Neural crest cell (in vitro differentiated cells): Measurements from ENCODE around the gene LARGE1. TPM values are rescaled to one million over a fixed set of nuclear protein-coding genes. Genes with fewer than 3 reads are reported as not detected.

ENCODE experiments used
- DNase-seq: peaks from one replicate; pipeline ENCODE4 v3.0.0; 2021; ENCODE audit warnings: low read depth, mixed read lengths, low spot score
- H3K27ac Mint-ChIP-seq: one replicate; pipeline ENCODE4 v1.8.0; 2021; ENCODE audit warnings: mild to moderate bottlenecking, mixed read lengths; ENCODE audit not compliant: unreplicated experiment
- H3K27me3 Mint-ChIP-seq: 2 replicates; pipeline ENCODE4 v1.8.0; 2021; ENCODE audit warnings: low read depth, mild to moderate bottlenecking, mixed read lengths
- H3K36me3 Mint-ChIP-seq: 2 replicates; pipeline ENCODE4 v1.8.0; 2021; ENCODE audit warnings: low read depth, mild to moderate bottlenecking, mixed read lengths
- H3K4me1 Mint-ChIP-seq: 2 replicates; pipeline ENCODE4 v1.8.0; 2021; ENCODE audit warnings: mixed read lengths
- H3K4me3 Mint-ChIP-seq: one replicate; pipeline ENCODE4 v1.8.0; 2021; ENCODE audit warnings: mild to moderate bottlenecking, mixed read lengths
- H3K9me3 Mint-ChIP-seq: 2 replicates; pipeline ENCODE4 v1.8.0; 2021; ENCODE audit warnings: mixed read lengths
- CTCF ChIP-seq: fragments of 200-600 bp; sonication (generic); conservative IDR thresholded peaks from 2 replicates; pipeline ENCODE4 v1.5.0; 2021; ENCODE audit warnings: antibody characterized with exemption, mild to moderate bottlenecking
- total RNA-seq: library from RNA; stranded (reverse); gene quantifications from 2 replicates; pipeline ENCODE4 v1.2.1, GENCODE V29; 2021

LARGE1 gene
- total RNA-seq, 1 donor from 2014 or later = 33.0 TPM

- Mint-ChIP-seq H3K27ac (no peak overlapping the region), H3K4me3 (no peak overlapping the region), H3K4me1 (peaks cover 42% of the 10 kb centered on the region), H3K27me3 (peaks cover 3% of the 10 kb centered on the region), H3K36me3 (peaks cover 5% of the 10 kb centered on the region), H3K9me3 (peaks cover 5% of the 10 kb centered on the region)
- no peak for TF ChIP-seq CTCF
- DNase-seq = no peak
Observed at GRCh38 chr22:33722816-33723215, 197.5 kb downstream of the LARGE1 start.

DNA sequence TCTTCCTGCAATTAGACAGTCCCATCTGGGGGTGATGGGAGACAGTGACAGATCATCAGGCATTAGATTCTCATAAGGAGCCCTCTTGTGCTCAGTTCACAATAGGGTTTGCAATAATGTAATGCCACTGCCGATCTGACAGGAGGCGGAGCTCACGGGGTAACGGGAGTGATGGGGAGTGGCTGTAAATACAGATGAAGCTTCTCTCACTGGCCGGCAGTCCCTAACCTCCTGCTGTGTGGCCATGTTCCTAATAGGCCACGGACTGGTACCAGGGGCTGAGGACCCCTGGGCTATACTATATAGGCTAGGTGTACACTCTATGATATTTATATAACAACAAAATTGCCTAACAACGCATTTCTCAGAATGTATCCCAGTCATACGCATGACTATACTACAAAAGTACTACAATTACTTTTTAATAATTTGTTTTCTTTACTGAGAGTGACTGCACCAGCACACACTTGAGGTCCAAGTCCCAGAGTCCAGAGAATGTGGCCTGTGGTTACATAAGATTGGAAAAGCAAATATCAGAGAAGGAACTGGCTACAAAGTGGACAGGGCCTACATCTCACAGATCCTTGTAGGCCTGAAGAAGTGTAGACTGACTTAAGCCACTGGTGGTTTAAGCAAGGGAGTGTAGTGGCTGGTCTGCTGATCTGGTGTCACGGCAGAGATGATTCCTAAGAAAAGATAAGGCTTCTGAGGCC is 200.0 kb downstream of the LARGE1 start:
- no peak overlapping the region for H3K27ac Mint-ChIP-seq
- H3K4me3 Mint-ChIP-seq = no peak overlapping the region
- H3K36me3 Mint-ChIP-seq = peaks cover 19% of the 10 kb centered on the region
- peaks cover 3% of the 10 kb centered on the region for H3K27me3 Mint-ChIP-seq
- no peak for DNase-seq
- peaks cover 10% of the 10 kb centered on the region for H3K9me3 Mint-ChIP-seq
- peaks cover 38% of the 10 kb centered on the region for H3K4me1 Mint-ChIP-seq
- TF ChIP-seq CTCF = no peak

DNA sequence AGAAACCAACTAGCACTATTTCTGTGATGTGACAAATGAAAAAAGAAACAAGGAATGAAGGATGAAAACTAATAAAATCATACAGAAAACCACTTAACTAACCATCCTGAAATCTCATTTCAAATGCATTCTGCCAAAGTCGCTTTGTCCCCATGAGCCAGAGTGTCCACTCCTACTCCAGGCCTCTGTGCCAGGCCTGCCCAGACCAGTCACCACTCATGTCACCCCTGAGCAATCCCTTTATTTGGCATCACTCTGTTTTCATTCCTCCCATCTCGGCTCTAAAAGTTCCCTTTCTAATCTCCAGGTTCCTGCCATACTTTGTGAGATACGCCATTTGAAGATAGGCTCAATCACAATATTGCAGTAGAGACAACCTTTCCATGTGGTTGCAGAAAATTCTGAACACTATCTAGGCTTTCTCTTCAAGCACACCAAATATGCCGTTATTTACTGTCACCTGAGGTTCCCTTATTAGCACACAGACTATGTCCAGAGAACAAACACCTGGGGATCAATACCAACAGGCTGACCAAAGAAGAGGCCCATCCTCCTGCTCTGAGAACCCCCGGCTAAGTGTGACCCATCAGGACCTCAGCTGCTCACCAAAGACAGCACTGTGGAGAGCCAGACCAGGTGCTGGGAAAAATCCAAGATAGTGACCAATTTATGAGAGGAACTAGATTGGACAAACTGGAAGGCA is 202.4 kb downstream of the LARGE1 start:
- Mint-ChIP-seq H3K36me3 (peaks cover 32% of the 10 kb centered on the region), H3K27ac (no peak overlapping the region), H3K4me3 (no peak overlapping the region), H3K9me3 (peaks cover 15% of the 10 kb centered on the region), H3K4me1 (peaks cover 22% of the 10 kb centered on the region), H3K27me3 (no peaks in the 10 kb centered on the region)
- TF ChIP-seq CTCF = no peak
- no peak for DNase-seq

GRCh38 chr22:33715237-33715985 is 204.9 kb downstream of the LARGE1 start:
- no peak for TF ChIP-seq CTCF
- H3K4me1 Mint-ChIP-seq = peaks cover 37% of the 10 kb centered on the region
- H3K4me3 Mint-ChIP-seq = peak overlapping the region; percentile 29
- H3K27me3 Mint-ChIP-seq = no peaks in the 10 kb centered on the region
- DNase-seq = no peak
- H3K9me3 Mint-ChIP-seq = peaks cover 15% of the 10 kb centered on the region
- peak overlapping the region; percentile 24 for H3K27ac Mint-ChIP-seq
- peaks cover 34% of the 10 kb centered on the region for H3K36me3 Mint-ChIP-seq

GRCh38 chr22:33710326-33710725 is 209.9 kb downstream of the LARGE1 start:
- Mint-ChIP-seq H3K9me3 (peaks cover 9% of the 10 kb centered on the region), H3K27ac (no peak overlapping the region), H3K36me3 (peaks cover 19% of the 10 kb centered on the region), H3K4me3 (no peak overlapping the region), H3K27me3 (no peaks in the 10 kb centered on the region), H3K4me1 (peaks cover 46% of the 10 kb centered on the region)
- TF ChIP-seq CTCF = no peak
- DNase-seq = no peak
